ENCODE measurements around the gene RSPRY1. TPM values are rescaled to one million over a fixed set of nuclear protein-coding genes. Genes with fewer than 3 reads are reported as not detected.

RSPRY1 gene
- total RNA-seq, 4 donors from 2014 or later: 22.4 to 30.7 (median 25.7) TPM

DNA sequence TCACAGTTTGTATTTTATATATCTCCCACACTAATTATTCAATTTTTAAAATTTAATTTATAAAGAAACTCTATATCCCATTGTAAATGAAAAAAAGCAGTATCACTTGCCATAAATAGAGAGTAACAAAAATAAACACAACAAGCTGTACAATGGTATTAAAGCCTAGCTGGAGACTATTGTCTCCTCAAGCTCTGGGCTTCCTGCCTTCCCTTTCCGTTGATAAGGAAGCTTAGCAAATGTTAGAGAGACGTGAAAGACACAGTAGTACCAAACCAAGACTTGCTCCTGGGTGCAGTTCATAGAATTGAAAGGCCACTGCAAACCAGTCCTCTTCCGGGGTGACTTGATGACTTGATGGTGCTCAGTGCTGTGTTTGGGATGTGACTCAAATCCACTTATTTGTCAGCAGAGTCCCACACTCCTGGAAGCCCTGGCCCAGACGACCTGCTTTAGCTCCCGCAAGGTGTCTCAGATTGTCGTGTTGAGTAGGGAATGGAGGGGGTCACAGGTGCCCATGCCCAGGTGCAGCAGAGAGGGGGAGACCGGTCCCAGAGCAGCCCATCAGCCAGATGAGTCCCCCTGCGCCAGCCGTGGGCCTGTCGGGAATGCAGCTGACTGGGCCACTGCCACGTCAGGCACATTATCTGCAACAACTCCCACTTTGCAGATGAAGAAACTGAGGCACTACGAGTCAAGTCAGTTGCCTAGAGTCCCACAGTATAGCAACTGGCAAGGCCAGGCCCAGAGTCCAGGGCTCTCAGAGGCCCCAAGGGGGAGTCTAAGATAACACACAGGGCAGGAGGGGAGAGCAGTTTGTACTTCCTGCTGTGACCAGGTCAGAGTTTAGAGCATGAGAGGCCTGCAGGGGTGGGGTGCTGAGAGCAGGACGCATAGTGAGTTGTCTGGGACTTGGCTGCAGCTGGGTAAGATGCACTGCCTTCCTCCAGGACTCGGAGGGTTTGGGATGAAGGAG, 40.8 kb upstream of the RSPRY1 start:
- no peak for DNase-seq (ENCODE audit: extremely low spot score)
- peaks cover 61 to 74% (median 70%) of the 10 kb centered on the region in 4 donors for H3K4me1 ChIP-seq
- intact Hi-C loops (cut with DNase I): no loop called here
- TF ChIP-seq POLR2A (IDR thresholded peaks at IDR 0.05; ENCODE audit: low read depth): no peak
- TF ChIP-seq, protein P1, sequence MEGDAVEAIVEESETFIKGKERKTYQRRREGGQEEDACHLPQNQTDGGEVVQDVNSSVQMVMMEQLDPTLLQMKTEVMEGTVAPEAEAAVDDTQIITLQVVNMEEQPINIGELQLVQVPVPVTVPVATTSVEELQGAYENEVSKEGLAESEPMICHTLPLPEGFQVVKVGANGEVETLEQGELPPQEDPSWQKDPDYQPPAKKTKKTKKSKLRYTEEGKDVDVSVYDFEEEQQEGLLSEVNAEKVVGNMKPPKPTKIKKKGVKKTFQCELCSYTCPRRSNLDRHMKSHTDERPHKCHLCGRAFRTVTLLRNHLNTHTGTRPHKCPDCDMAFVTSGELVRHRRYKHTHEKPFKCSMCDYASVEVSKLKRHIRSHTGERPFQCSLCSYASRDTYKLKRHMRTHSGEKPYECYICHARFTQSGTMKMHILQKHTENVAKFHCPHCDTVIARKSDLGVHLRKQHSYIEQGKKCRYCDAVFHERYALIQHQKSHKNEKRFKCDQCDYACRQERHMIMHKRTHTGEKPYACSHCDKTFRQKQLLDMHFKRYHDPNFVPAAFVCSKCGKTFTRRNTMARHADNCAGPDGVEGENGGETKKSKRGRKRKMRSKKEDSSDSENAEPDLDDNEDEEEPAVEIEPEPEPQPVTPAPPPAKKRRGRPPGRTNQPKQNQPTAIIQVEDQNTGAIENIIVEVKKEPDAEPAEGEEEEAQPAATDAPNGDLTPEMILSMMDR (IDR thresholded peaks at IDR 0.05): no peak
- H3K27ac ChIP-seq (replicated peaks in 1 of 4): no peak overlapping the region
- WGBS: 73% methylated on average over 13 of the region's 14 CpGs
- H3K9me3 ChIP-seq: no peaks in the 10 kb centered on the region
- no peaks in the 10 kb centered on the region for H3K27me3 ChIP-seq
- no peak overlapping the region for H3K4me3 ChIP-seq
- H3K36me3 ChIP-seq: peaks cover 0 to 26% (median 9%) of the 10 kb centered on the region in 4 donors

DNA sequence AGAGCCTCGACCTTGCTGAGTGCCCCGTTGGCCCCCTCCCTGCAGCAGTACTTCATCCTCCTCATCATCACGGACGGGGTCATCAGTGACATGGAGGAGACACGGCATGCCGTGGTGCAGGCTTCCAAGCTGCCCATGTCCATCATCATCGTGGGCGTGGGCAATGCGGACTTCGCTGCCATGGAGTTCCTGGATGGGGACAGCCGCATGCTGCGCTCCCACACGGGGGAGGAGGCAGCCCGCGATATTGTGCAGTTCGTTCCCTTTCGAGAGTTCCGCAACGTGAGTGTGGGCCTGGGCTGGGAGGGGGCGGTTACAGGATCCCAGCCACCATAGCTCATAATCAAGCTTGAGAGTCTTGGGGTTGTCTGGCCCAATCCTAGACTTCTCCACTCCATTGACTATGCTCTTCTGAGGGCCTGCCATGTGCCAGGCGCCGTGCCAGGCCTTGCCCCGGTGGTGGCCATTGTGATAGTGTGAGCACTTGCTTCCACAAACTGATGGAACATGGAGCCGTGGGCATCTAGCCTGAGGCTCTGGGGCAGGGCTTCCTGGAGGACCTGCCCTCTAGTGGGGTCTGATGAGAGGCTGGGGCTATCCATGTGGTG, 40.0 kb upstream of the RSPRY1 start:
- WGBS: 88% methylated on average over 24 of the region's 24 CpGs
- peaks cover 58 to 66% (median 65%) of the 10 kb centered on the region in 4 donors for H3K4me1 ChIP-seq
- no peak for DNase-seq (ENCODE audit: extremely low spot score)
- intact Hi-C loops (cut with DNase I): no loop called here
- peaks cover 0 to 26% (median 9%) of the 10 kb centered on the region in 4 donors for H3K36me3 ChIP-seq
- no peaks in the 10 kb centered on the region for H3K9me3 ChIP-seq
- no peak overlapping the region for H3K27ac ChIP-seq (replicated peaks in 1 of 4)
- H3K4me3 ChIP-seq: no peak overlapping the region
- H3K27me3 ChIP-seq: no peaks in the 10 kb centered on the region
- TF ChIP-seq, protein P1 (IDR thresholded peaks at IDR 0.05): no peak
- TF ChIP-seq POLR2AphosphoS5 (IDR thresholded peaks at IDR 0.05) (peak in 1 of 2 donors; percentile 3), POLR2A (IDR thresholded peaks at IDR 0.05; ENCODE audit: low read depth) (no peak)

DNA sequence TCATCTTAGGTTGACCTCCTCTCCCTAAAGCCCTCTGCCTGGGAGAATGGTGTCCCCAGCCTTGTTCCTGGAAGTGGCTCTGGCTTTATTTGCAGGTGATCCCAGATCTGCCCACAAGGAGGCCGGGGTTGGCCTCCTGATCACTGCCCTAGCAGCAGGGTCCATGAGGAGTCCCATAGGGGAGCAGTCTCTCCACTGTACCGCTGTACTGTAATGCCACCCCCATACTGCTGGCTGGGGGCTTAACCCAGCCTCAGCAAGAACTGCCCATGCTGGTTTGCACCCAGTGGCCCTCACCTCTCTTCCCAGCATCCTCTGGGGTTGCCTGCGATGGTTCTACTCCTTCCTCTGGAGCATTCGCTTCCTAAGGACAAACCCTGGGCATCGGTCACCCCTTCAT, 39.4 kb upstream of the RSPRY1 start:
- DNase-seq (ENCODE audit: extremely low spot score): no peak
- Histone ChIP-seq H3K36me3 (peaks cover 0 to 27% (median 11%) of the 10 kb centered on the region in 4 donors), H3K9me3 (no peaks in the 10 kb centered on the region), H3K4me1 (peaks cover 52 to 66% (median 60%) of the 10 kb centered on the region in 4 donors), H3K4me3 (no peak overlapping the region), H3K27ac (replicated peaks in 1 of 4) (no peak overlapping the region), H3K27me3 (no peaks in the 10 kb centered on the region)
- intact Hi-C loops (cut with DNase I): no loop called here
- WGBS: 93% methylated on average over 5 of the region's 5 CpGs
- TF ChIP-seq POLR2A (IDR thresholded peaks at IDR 0.05; ENCODE audit: low read depth): no peak
- TF ChIP-seq, protein P1 (IDR thresholded peaks at IDR 0.05): peak in 1 of 3 experiments; percentile 8

DNA sequence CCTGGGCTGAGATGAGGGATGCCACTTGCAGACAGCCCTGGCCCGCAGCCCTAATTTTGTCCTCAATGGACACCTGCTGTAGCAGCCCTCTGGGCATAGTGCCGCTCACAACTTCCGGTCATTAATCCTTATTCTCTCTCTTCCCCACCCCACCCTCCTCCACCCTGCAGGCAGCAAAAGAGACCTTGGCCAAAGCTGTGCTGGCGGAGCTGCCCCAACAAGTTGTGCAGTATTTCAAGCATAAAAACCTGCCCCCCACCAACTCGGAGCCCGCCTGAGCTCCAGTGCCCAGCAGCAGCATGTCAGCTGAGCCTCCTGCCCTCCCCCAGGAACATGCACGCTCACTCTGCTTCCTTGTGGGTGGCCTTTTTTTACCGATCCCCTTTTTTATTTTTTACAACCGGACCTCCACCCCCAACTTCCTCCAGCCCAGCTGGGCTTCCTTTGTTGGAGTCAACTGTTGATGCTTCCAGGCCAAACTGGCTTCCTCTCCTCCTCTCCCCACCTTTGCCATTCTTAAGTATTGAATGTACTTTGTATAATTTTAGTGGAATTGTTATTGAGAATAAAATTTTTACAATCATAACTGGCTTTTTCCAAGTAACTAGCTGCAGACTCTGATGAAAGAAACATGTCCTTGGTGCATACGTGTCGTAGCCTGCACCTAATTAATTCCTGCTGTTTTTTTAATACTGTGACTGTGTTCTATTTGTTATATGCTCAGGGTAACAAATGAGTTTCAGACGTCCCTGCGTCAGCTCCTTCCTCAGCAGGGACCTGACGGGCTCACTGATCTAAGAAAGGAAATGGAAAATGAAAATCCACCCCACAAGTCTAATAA, 38.5 kb upstream of the RSPRY1 start:
- Histone ChIP-seq H3K4me3 (no peak overlapping the region), H3K4me1 (peaks cover 44 to 59% (median 52%) of the 10 kb centered on the region in 4 donors), H3K27me3 (no peaks in the 10 kb centered on the region), H3K36me3 (peaks cover 0 to 36% (median 18%) of the 10 kb centered on the region in 4 donors), H3K27ac (replicated peaks in 1 of 4) (peak overlapping the region in 2 of 4 donors; percentile 17 to 38), H3K9me3 (no peaks in the 10 kb centered on the region)
- intact Hi-C loops (cut with DNase I): no loop called here
- DNase-seq (ENCODE audit: extremely low spot score): no peak
- 36% methylated on average over 14 of the region's 14 CpGs for WGBS
- TF ChIP-seq, protein P1 (IDR thresholded peaks at IDR 0.05): no peak
- no peak for TF ChIP-seq EP300 (IDR thresholded peaks at IDR 0.05)
- no peak for TF ChIP-seq POLR2A (IDR thresholded peaks at IDR 0.05; ENCODE audit: low read depth)
- no peak for TF ChIP-seq POLR2AphosphoS5 (IDR thresholded peaks at IDR 0.05)

All from esophagus muscularis mucosa (tissue), 4 donors.